ENCODE measurements around the gene CORO2A.

Gene CORO2A

DNA sequence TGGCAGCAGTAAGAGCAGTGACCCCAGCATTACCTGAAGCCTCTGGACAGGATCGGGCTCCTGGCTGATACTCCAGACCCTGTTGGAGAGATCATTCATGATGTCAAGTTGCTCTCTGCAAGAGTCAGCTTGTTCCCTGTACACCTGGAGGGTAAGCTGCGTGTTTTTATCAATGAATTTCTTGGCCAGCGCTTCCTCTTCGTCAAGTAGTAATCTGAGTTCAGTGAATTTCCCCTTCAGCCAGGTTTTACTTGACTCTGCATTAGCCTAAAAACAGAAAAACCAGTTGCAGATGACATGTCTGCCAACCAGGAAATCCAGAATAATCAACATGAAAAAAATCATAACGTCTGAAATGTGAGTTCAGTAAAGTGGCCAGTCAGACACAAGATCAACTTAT lies 92.5 kb downstream of the CORO2A start:
- H3K4me3 ChIP-seq (ENCODE audit: insufficient read depth in 1 of 2, low read depth in 1 of 2, low read length in 2 of 2) = no peak overlapping the region
- H3K23ac ChIP-seq (ENCODE audit: low read length in 2 of 2) = no peak overlapping the region
- H3K79me1 ChIP-seq (replicated peaks; ENCODE audit: low read length, poor library complexity, severe bottlenecking) = no peaks in the 10 kb centered on the region
- H3K4me2 ChIP-seq (ENCODE audit: low read length, poor library complexity, severe bottlenecking) = no peak overlapping the region
- H3K18ac ChIP-seq (ENCODE audit: low read depth in 1 of 2, low read length in 2 of 2) = no peak overlapping the region
- no peak overlapping the region for H3K9ac ChIP-seq (ENCODE audit: low read length)
- H3K9me3 ChIP-seq (ENCODE audit: control insufficient read depth, low read length) = no peaks in the 10 kb centered on the region
- H4K8ac ChIP-seq (ENCODE audit: low read length) = no peak overlapping the region
- no peak for DNase-seq
- H2BK15ac ChIP-seq (ENCODE audit: low read depth, poor library complexity, severe bottlenecking) = no peak overlapping the region
- no peaks in the 10 kb centered on the region for H3K27me3 ChIP-seq (ENCODE audit: control insufficient read depth in 1 of 2, insufficient read depth in 1 of 2, low read length in 2 of 2)
- no peaks in the 10 kb centered on the region for H3K36me3 ChIP-seq (ENCODE audit: control insufficient read depth in 1 of 2, insufficient read depth in 2 of 2, low read depth in 1 of 2, low read length in 2 of 2)
- no peak overlapping the region for H2BK5ac ChIP-seq (ENCODE audit: low read depth, low read length, poor library complexity, severe bottlenecking)
- H3K14ac ChIP-seq (ENCODE audit: low read length in 2 of 2) = no peak overlapping the region
- H2AK5ac ChIP-seq (ENCODE audit: low read length, severe bottlenecking) = no peak overlapping the region
- H3K4me1 ChIP-seq (ENCODE audit: control insufficient read depth, insufficient read depth, low read depth, low read length) = peaks cover under 1% of the 10 kb centered on the region
- no peak overlapping the region for H2AFZ ChIP-seq (ENCODE audit: low read depth, low read length)
- no peak overlapping the region for H2BK120ac ChIP-seq (ENCODE audit: low read depth, low read length)
- H3K27ac ChIP-seq (ENCODE audit: low read length, poor library complexity, severe bottlenecking) = no peak overlapping the region
- WGBS = 98% methylated on average over 5 of the region's 5 CpGs
- no peak overlapping the region for H4K91ac ChIP-seq (ENCODE audit: low read length)
- no peak overlapping the region for H3K4ac ChIP-seq (ENCODE audit: low read depth in 1 of 2, low read length in 2 of 2)
- H2BK12ac ChIP-seq (ENCODE audit: low read length in 2 of 2) = no peak overlapping the region

DNA sequence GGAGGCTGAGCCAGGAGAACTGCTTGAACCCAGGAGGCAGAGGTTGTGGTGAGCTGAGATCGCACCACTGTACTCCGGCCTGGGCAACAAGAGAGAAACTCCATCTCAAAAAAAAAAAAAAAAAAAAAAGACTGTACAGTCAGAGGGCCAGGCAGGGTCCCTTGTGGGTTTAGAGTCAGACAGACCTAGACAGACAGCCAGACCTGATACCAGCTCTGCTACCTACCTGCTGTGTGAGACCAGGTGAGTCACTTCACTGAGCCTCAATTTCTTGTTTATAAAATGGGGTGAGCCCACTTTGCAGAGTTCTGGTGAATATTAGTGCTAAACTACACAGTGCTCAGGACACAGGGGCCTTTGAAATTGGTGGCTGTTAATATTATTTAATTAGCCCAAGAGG lies 93.1 kb downstream of the CORO2A start:
- no peak for DNase-seq
- 100% methylated on average over 1 of the region's 2 CpGs for WGBS
- Histone ChIP-seq H3K4me3 (ENCODE audit: insufficient read depth in 1 of 2, low read depth in 1 of 2, low read length in 2 of 2) (no peak overlapping the region), H3K79me1 (replicated peaks; ENCODE audit: low read length, poor library complexity, severe bottlenecking) (no peaks in the 10 kb centered on the region), H2AFZ (ENCODE audit: low read depth, low read length) (no peak overlapping the region), H3K4me2 (ENCODE audit: low read length, poor library complexity, severe bottlenecking) (no peak overlapping the region), H3K4ac (ENCODE audit: low read depth in 1 of 2, low read length in 2 of 2) (no peak overlapping the region), H3K9me3 (ENCODE audit: control insufficient read depth, low read length) (no peaks in the 10 kb centered on the region), H2BK12ac (ENCODE audit: low read length in 2 of 2) (no peak overlapping the region), H4K91ac (ENCODE audit: low read length) (no peak overlapping the region), H3K27ac (ENCODE audit: low read length, poor library complexity, severe bottlenecking) (no peak overlapping the region), H3K9ac (ENCODE audit: low read length) (no peak overlapping the region), H3K4me1 (ENCODE audit: control insufficient read depth, insufficient read depth, low read depth, low read length) (peaks cover 2% of the 10 kb centered on the region), H3K36me3 (ENCODE audit: control insufficient read depth in 1 of 2, insufficient read depth in 2 of 2, low read depth in 1 of 2, low read length in 2 of 2) (no peaks in the 10 kb centered on the region), H2BK120ac (ENCODE audit: low read depth, low read length) (no peak overlapping the region), H4K8ac (ENCODE audit: low read length) (no peak overlapping the region), H3K27me3 (ENCODE audit: control insufficient read depth in 1 of 2, insufficient read depth in 1 of 2, low read length in 2 of 2) (no peaks in the 10 kb centered on the region), H3K14ac (ENCODE audit: low read length in 2 of 2) (no peak overlapping the region), H2BK15ac (ENCODE audit: low read depth, poor library complexity, severe bottlenecking) (no peak overlapping the region), H2BK5ac (ENCODE audit: low read depth, low read length, poor library complexity, severe bottlenecking) (no peak overlapping the region), H2AK5ac (ENCODE audit: low read length, severe bottlenecking) (no peak overlapping the region), H3K18ac (ENCODE audit: low read depth in 1 of 2, low read length in 2 of 2) (no peak overlapping the region), H3K23ac (ENCODE audit: low read length in 2 of 2) (no peak overlapping the region)

DNA sequence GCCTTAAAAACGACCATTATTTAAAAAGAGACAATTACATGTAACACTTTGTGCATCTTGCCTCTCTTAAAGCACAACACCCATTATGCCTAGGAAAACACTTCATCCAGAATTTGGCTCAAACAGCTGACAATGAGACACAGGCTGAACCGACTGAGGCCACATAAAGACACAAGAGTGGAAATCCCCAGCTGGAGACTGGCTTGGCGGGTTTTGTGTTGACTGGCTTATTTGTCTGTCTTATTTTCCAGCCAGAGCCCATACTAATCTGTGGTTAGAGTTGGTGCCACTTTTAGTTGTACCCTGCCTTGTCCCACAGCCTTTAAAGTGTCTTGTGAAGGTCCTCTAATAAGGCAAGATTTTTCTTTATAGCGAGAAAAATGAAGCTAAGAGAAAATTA lies 94.6 kb downstream of the CORO2A start:
- H3K4me3 ChIP-seq (ENCODE audit: insufficient read depth in 1 of 2, low read depth in 1 of 2, low read length in 2 of 2) = no peak overlapping the region
- H3K36me3 ChIP-seq (ENCODE audit: control insufficient read depth in 1 of 2, insufficient read depth in 2 of 2, low read depth in 1 of 2, low read length in 2 of 2) = no peaks in the 10 kb centered on the region
- H3K9ac ChIP-seq (ENCODE audit: low read length) = no peak overlapping the region
- H3K23ac ChIP-seq (ENCODE audit: low read length in 2 of 2) = no peak overlapping the region
- H4K8ac ChIP-seq (ENCODE audit: low read length) = no peak overlapping the region
- H3K14ac ChIP-seq (ENCODE audit: low read length in 2 of 2) = no peak overlapping the region
- H2BK12ac ChIP-seq (ENCODE audit: low read length in 2 of 2) = no peak overlapping the region
- H3K27ac ChIP-seq (ENCODE audit: low read length, poor library complexity, severe bottlenecking) = no peak overlapping the region
- no peak overlapping the region for H2BK120ac ChIP-seq (ENCODE audit: low read depth, low read length)
- WGBS = over 99% methylated on average over 4 of the region's 4 CpGs
- no peak overlapping the region for H2AK5ac ChIP-seq (ENCODE audit: low read length, severe bottlenecking)
- no peak overlapping the region for H2BK15ac ChIP-seq (ENCODE audit: low read depth, poor library complexity, severe bottlenecking)
- H4K91ac ChIP-seq (ENCODE audit: low read length) = no peak overlapping the region
- H3K79me1 ChIP-seq (replicated peaks; ENCODE audit: low read length, poor library complexity, severe bottlenecking) = no peaks in the 10 kb centered on the region
- H3K9me3 ChIP-seq (ENCODE audit: control insufficient read depth, low read length) = no peaks in the 10 kb centered on the region
- no peak overlapping the region for H3K18ac ChIP-seq (ENCODE audit: low read depth in 1 of 2, low read length in 2 of 2)
- H2AFZ ChIP-seq (ENCODE audit: low read depth, low read length) = no peak overlapping the region
- DNase-seq = no peak
- no peak overlapping the region for H3K4ac ChIP-seq (ENCODE audit: low read depth in 1 of 2, low read length in 2 of 2)
- peaks cover 2% of the 10 kb centered on the region for H3K4me1 ChIP-seq (ENCODE audit: control insufficient read depth, insufficient read depth, low read depth, low read length)
- no peak overlapping the region for H3K4me2 ChIP-seq (ENCODE audit: low read length, poor library complexity, severe bottlenecking)
- no peak overlapping the region for H2BK5ac ChIP-seq (ENCODE audit: low read depth, low read length, poor library complexity, severe bottlenecking)
- no peaks in the 10 kb centered on the region for H3K27me3 ChIP-seq (ENCODE audit: control insufficient read depth in 1 of 2, insufficient read depth in 1 of 2, low read length in 2 of 2)

DNA sequence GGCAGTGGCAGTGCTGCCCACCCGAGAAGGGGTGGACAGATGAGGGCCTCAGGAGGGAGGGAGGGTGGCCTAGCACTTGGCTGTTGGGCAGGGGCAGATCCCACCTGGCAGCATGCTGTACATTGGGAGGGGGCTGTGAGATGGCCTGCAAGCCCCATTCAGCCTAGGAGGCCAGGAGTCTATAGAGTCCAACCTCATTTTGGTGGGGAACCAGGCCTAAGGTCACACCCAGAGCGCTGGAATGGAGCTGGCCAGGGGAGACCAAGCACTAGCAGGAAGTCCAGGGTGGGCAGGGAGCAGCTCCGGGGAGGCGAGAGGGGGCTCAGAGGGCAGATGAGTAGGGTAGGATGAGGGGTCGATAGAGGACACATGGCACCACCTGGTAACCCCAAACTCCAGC lies 96.3 kb downstream of the CORO2A start:
- H3K23ac ChIP-seq (ENCODE audit: low read length in 2 of 2) = no peak overlapping the region
- no peak overlapping the region for H3K4me3 ChIP-seq (ENCODE audit: insufficient read depth in 1 of 2, low read depth in 1 of 2, low read length in 2 of 2)
- H2AK5ac ChIP-seq (ENCODE audit: low read length, severe bottlenecking) = no peak overlapping the region
- 98% methylated on average over 4 of the region's 5 CpGs for WGBS
- no peak overlapping the region for H2AFZ ChIP-seq (ENCODE audit: low read depth, low read length)
- H3K18ac ChIP-seq (ENCODE audit: low read depth in 1 of 2, low read length in 2 of 2) = no peak overlapping the region
- no peak overlapping the region for H3K14ac ChIP-seq (ENCODE audit: low read length in 2 of 2)
- H3K4ac ChIP-seq (ENCODE audit: low read depth in 1 of 2, low read length in 2 of 2) = no peak overlapping the region
- H2BK12ac ChIP-seq (ENCODE audit: low read length in 2 of 2) = no peak overlapping the region
- peaks cover 0 to 6% of the 10 kb centered on the region in 2 experiments for H3K27me3 ChIP-seq (ENCODE audit: control insufficient read depth in 1 of 2, insufficient read depth in 1 of 2, low read length in 2 of 2)
- no peak overlapping the region for H2BK15ac ChIP-seq (ENCODE audit: low read depth, poor library complexity, severe bottlenecking)
- no peaks in the 10 kb centered on the region for H3K79me1 ChIP-seq (replicated peaks; ENCODE audit: low read length, poor library complexity, severe bottlenecking)
- no peak for DNase-seq
- H2BK120ac ChIP-seq (ENCODE audit: low read depth, low read length) = no peak overlapping the region
- H4K91ac ChIP-seq (ENCODE audit: low read length) = no peak overlapping the region
- H3K4me1 ChIP-seq (ENCODE audit: control insufficient read depth, insufficient read depth, low read depth, low read length) = peaks cover 4% of the 10 kb centered on the region
- H3K27ac ChIP-seq (ENCODE audit: low read length, poor library complexity, severe bottlenecking) = no peak overlapping the region
- H2BK5ac ChIP-seq (ENCODE audit: low read depth, low read length, poor library complexity, severe bottlenecking) = no peak overlapping the region
- H3K9me3 ChIP-seq (ENCODE audit: control insufficient read depth, low read length) = no peaks in the 10 kb centered on the region
- no peak overlapping the region for H4K8ac ChIP-seq (ENCODE audit: low read length)
- no peak overlapping the region for H3K9ac ChIP-seq (ENCODE audit: low read length)
- no peak overlapping the region for H3K4me2 ChIP-seq (ENCODE audit: low read length, poor library complexity, severe bottlenecking)
- no peaks in the 10 kb centered on the region for H3K36me3 ChIP-seq (ENCODE audit: control insufficient read depth in 1 of 2, insufficient read depth in 2 of 2, low read depth in 1 of 2, low read length in 2 of 2)

Data from mesenchymal stem cell (in vitro differentiated cells and primary cell).